ENCODE results near the gene OR51E1. TPM values are rescaled to one million over a fixed set of nuclear protein-coding genes. Genes with fewer than 3 reads are reported as not detected.

OR51E1 gene
- total RNA-seq, 2 donors from 2014 or later, result 4.4 to 36.0 TPM

- 30% methylated on average over 3 of the region's 3 CpGs for WGBS
- TF ChIP-seq POLR2AphosphoS5 (IDR thresholded peaks at IDR 0.05) (no peak), CTCF (IDR thresholded peaks at IDR 0.05) (no peak), POLR2A (IDR thresholded peaks at IDR 0.05) (no peak)
- intact Hi-C loops (cut with DNase I), result no loop called here
- no peak overlapping the region for H3K4me3 ChIP-seq
- H3K9me3 ChIP-seq, result no peaks in the 10 kb centered on the region
- no peaks in the 10 kb centered on the region for H3K36me3 ChIP-seq
- DNase-seq (ENCODE audit: low spot score), result no peak
- no peak overlapping the region for H3K27ac ChIP-seq
- no peaks in the 10 kb centered on the region for H3K4me1 ChIP-seq (replicated peaks)
- H3K27me3 ChIP-seq (replicated peaks; ENCODE audit: insufficient read depth), result no peaks in the 10 kb centered on the region
Observed at GRCh38 chr11:4664786-4665185, 21.0 kb downstream of the OR51E1 start.

- Histone ChIP-seq H3K9me3 (no peaks in the 10 kb centered on the region), H3K27me3 (replicated peaks; ENCODE audit: insufficient read depth) (no peaks in the 10 kb centered on the region), H3K4me3 (no peak overlapping the region), H3K4me1 (replicated peaks) (no peaks in the 10 kb centered on the region), H3K27ac (no peak overlapping the region), H3K36me3 (no peaks in the 10 kb centered on the region)
- intact Hi-C loops (cut with DNase I), result no loop called here
- TF ChIP-seq POLR2A (IDR thresholded peaks at IDR 0.05) (no peak), CTCF (IDR thresholded peaks at IDR 0.05) (no peak), POLR2AphosphoS5 (IDR thresholded peaks at IDR 0.05) (no peak)
- DNase-seq (ENCODE audit: low spot score), result no peak
- WGBS, result 82% methylated on average over 2 of the region's 2 CpGs
Observed at GRCh38 chr11:4665424-4665823, 21.6 kb downstream of the OR51E1 start.

- no peak for DNase-seq (ENCODE audit: low spot score)
- WGBS, result 77% methylated on average over 2 of the region's 2 CpGs
- H3K4me1 ChIP-seq (replicated peaks), result no peaks in the 10 kb centered on the region
- TF ChIP-seq POLR2A (IDR thresholded peaks at IDR 0.05) (no peak), CTCF (IDR thresholded peaks at IDR 0.05) (no peak), POLR2AphosphoS5 (IDR thresholded peaks at IDR 0.05) (no peak)
- intact Hi-C loops (cut with DNase I), result no loop called here
- no peaks in the 10 kb centered on the region for H3K27me3 ChIP-seq (replicated peaks; ENCODE audit: insufficient read depth)
- H3K36me3 ChIP-seq, result no peaks in the 10 kb centered on the region
- no peaks in the 10 kb centered on the region for H3K9me3 ChIP-seq
- H3K27ac ChIP-seq, result no peak overlapping the region
- no peak overlapping the region for H3K4me3 ChIP-seq
Observed at GRCh38 chr11:4671741-4672140, 28.0 kb downstream of the OR51E1 start.

- no peak for TF ChIP-seq POLR2AphosphoS5 (IDR thresholded peaks at IDR 0.05)
- no peak for TF ChIP-seq POLR2A (IDR thresholded peaks at IDR 0.05)
- TF ChIP-seq CTCF (IDR thresholded peaks at IDR 0.05), result no peak
- intact Hi-C loops (cut with DNase I), result no loop called here
- H3K4me1 ChIP-seq (replicated peaks), result no peaks in the 10 kb centered on the region
- no peak overlapping the region for H3K4me3 ChIP-seq
- no peaks in the 10 kb centered on the region for H3K9me3 ChIP-seq
- H3K27me3 ChIP-seq (replicated peaks; ENCODE audit: insufficient read depth), result no peaks in the 10 kb centered on the region
- H3K36me3 ChIP-seq, result no peaks in the 10 kb centered on the region
- 73% methylated on average over 3 of the region's 3 CpGs for WGBS
- no peak overlapping the region for H3K27ac ChIP-seq
- DNase-seq (ENCODE audit: low spot score), result no peak
Observed at GRCh38 chr11:4672470-4672869, 28.7 kb downstream of the OR51E1 start.

GRCh38 chr11:4673781-4674180 lies 30.0 kb downstream of the OR51E1 start:
- Histone ChIP-seq H3K9me3 (no peaks in the 10 kb centered on the region), H3K36me3 (no peaks in the 10 kb centered on the region), H3K27me3 (replicated peaks; ENCODE audit: insufficient read depth) (no peaks in the 10 kb centered on the region), H3K27ac (no peak overlapping the region), H3K4me3 (no peak overlapping the region), H3K4me1 (replicated peaks) (no peaks in the 10 kb centered on the region)
- no peak for DNase-seq (ENCODE audit: low spot score)
- TF ChIP-seq POLR2AphosphoS5 (IDR thresholded peaks at IDR 0.05) (no peak), CTCF (IDR thresholded peaks at IDR 0.05) (no peak), POLR2A (IDR thresholded peaks at IDR 0.05) (no peak)
- intact Hi-C loops (cut with DNase I), result no loop called here
- 57% methylated on average over 2 of the region's 2 CpGs for WGBS

All from prostate gland (tissue), 2 donors.